ENCODE data around the gene PPP2R2D. TPM values are rescaled to one million over a fixed set of nuclear protein-coding genes. Genes with fewer than 3 reads are reported as not detected.

Gene PPP2R2D
- total and polyA plus RNA-seq, 7 donors, result 18.4 to 44.0 (median 23.8) TPM

GRCh38 chr10:131866673-131867072, 34.1 kb upstream of the PPP2R2D start:
- no peak overlapping the region for H3K27ac ChIP-seq
- intact Hi-C loops (cut with DNase I), result no loop called here
- no peaks in the 10 kb centered on the region for H3K36me3 ChIP-seq
- DNase-seq, result peak; percentile 8
- no peaks in the 10 kb centered on the region for H3K4me1 ChIP-seq
- H3K27me3 ChIP-seq, result peaks cover 0 to 4% (median 0%) of the 10 kb centered on the region in 3 donors
- no peak for TF ChIP-seq POLR2A (IDR thresholded peaks at IDR 0.05)
- no peak for TF ChIP-seq CTCF (IDR thresholded peaks at IDR 0.05)
- TF ChIP-seq EP300 (IDR thresholded peaks at IDR 0.05), result no peak
- no peak for TF ChIP-seq POLR2AphosphoS5 (IDR thresholded peaks at IDR 0.05)
- H3K9me3 ChIP-seq, result no peaks in the 10 kb centered on the region
- WGBS, 2 donors, result 67 to 76% methylated on average over 10 of the region's 10 CpGs
- H3K4me3 ChIP-seq, result no peak overlapping the region

- H3K9me3 ChIP-seq, result no peaks in the 10 kb centered on the region
- H3K4me3 ChIP-seq, result no peak overlapping the region
- H3K27ac ChIP-seq, result no peak overlapping the region
- 90 to 93% methylated on average over 10 of the region's 10 CpGs for WGBS, 2 donors
- H3K36me3 ChIP-seq, result no peaks in the 10 kb centered on the region
- peak; percentile 39 for DNase-seq
- H3K4me1 ChIP-seq, result no peaks in the 10 kb centered on the region
- intact Hi-C loops (cut with DNase I), result no loop called here
- H3K27me3 ChIP-seq, result peaks cover 0 to 13% (median 13%) of the 10 kb centered on the region in 3 donors
- no peak for TF ChIP-seq CTCF (IDR thresholded peaks at IDR 0.05)
Observed at GRCh38 chr10:131868436-131868835, 32.4 kb upstream of the PPP2R2D start.

GRCh38 chr10:131869344-131869743, 31.5 kb upstream of the PPP2R2D start:
- WGBS, 2 donors, result 93% methylated on average over 8 of the region's 8 CpGs
- H3K27ac ChIP-seq, result no peak overlapping the region
- H3K27me3 ChIP-seq, result peaks cover 0 to 19% (median 13%) of the 10 kb centered on the region in 3 donors
- no peaks in the 10 kb centered on the region for H3K9me3 ChIP-seq
- intact Hi-C loops (cut with DNase I), result no loop called here
- H3K4me1 ChIP-seq, result no peaks in the 10 kb centered on the region
- peak; percentile 35 for DNase-seq
- H3K4me3 ChIP-seq, result no peak overlapping the region
- TF ChIP-seq CTCF (IDR thresholded peaks at IDR 0.05) (no peak), POLR2AphosphoS5 (IDR thresholded peaks at IDR 0.05) (no peak), POLR2A (IDR thresholded peaks at IDR 0.05) (no peak), EP300 (IDR thresholded peaks at IDR 0.05) (no peak)
- H3K36me3 ChIP-seq, result no peaks in the 10 kb centered on the region

- WGBS, 2 donors, result 75 to 79% methylated on average over 8 of the region's 8 CpGs
- Histone ChIP-seq H3K36me3 (no peaks in the 10 kb centered on the region), H3K27ac (no peak overlapping the region), H3K4me3 (no peak overlapping the region), H3K4me1 (peaks cover 0 to 9% (median 7%) of the 10 kb centered on the region in 4 donors), H3K9me3 (no peaks in the 10 kb centered on the region), H3K27me3 (peaks cover 0 to 23% (median 17%) of the 10 kb centered on the region in 3 donors)
- intact Hi-C loops (cut with DNase I), result loop anchor here (10.0 kb wide), 1 partner anchor 416 kb away; no protein-coding TSS in a partner anchor
- DNase-seq, result peak; percentile 28
- no peak for TF ChIP-seq POLR2AphosphoS5 (IDR thresholded peaks at IDR 0.05)
- TF ChIP-seq POLR2A (IDR thresholded peaks at IDR 0.05), result no peak
- no peak for TF ChIP-seq CTCF (IDR thresholded peaks at IDR 0.05)
- TF ChIP-seq EP300 (IDR thresholded peaks at IDR 0.05), result no peak
Observed at GRCh38 chr10:131870411-131870810, 30.4 kb upstream of the PPP2R2D start.
